GM12864 (cell line): Measurements from ENCODE around the gene IFNW1.
"Not testable (repeated sequence)": the region's sequence is repeated elsewhere in the genome, so short reads cannot be mapped to it uniquely, and the experiment has no call there.

Source experiments
- DNase-seq: peaks from one replicate; pipeline ENCODE4 v3.0.0-alpha.2; 2011; ENCODE audit warnings: low read depth
- H3K4me3 ChIP-seq: 2 replicates; pipeline ENCODE4 v1.5.1; 2011; ENCODE audit warnings: mild to moderate bottlenecking, low read depth, low read length, control low read depth
- CTCF ChIP-seq: IDR thresholded peaks from 2 replicates; pipeline ENCODE4 v1.5.1; 2011; ENCODE audit warnings: low read depth, mild to moderate bottlenecking, moderate library complexity, low read length, control low read depth, inconsistent platforms; ENCODE audit errors: missing control alignments

Gene IFNW1

GRCh38 chr9:21160178-21160577, 18.5 kb upstream of the IFNW1 start:
- no peak overlapping the region for H3K4me3 ChIP-seq
- DNase-seq: peak; percentile 41
- TF ChIP-seq CTCF: no peak

GRCh38 chr9:21155501-21155900, 13.9 kb upstream of the IFNW1 start:
- DNase-seq: no peak
- no peak overlapping the region for H3K4me3 ChIP-seq
- TF ChIP-seq CTCF: no peak

- TF ChIP-seq CTCF: peak; percentile 45
- DNase-seq: no peak
- no peak overlapping the region for H3K4me3 ChIP-seq
Observed at GRCh38 chr9:21154018-21154608, 12.5 kb upstream of the IFNW1 start.

GRCh38 chr9:21153336-21154017, 11.8 kb upstream of the IFNW1 start:
- DNase-seq: no peak
- TF ChIP-seq CTCF: no peak
- no peak overlapping the region for H3K4me3 ChIP-seq

GRCh38 chr9:21144603-21145002, 3.0 kb upstream of the IFNW1 start:
- no peak for TF ChIP-seq CTCF
- no peak overlapping the region for H3K4me3 ChIP-seq
- no peak for DNase-seq

- H3K4me3 ChIP-seq: no peak overlapping the region
- no peak for TF ChIP-seq CTCF
- no peak for DNase-seq
Observed at GRCh38 chr9:21137020-21137419, 4.6 kb downstream of the IFNW1 start.

- DNase-seq: no peak
- no peak for TF ChIP-seq CTCF
- H3K4me3 ChIP-seq: no peak overlapping the region
Observed at GRCh38 chr9:21135736-21136135, 5.9 kb downstream of the IFNW1 start.

- H3K4me3 ChIP-seq, DNase-seq: not testable (repeated sequence)
Observed at GRCh38 chr9:21128186-21128585, 13.4 kb downstream of the IFNW1 start.
